ENCODE results near the gene LTO1.

The LTO1 gene

DNA sequence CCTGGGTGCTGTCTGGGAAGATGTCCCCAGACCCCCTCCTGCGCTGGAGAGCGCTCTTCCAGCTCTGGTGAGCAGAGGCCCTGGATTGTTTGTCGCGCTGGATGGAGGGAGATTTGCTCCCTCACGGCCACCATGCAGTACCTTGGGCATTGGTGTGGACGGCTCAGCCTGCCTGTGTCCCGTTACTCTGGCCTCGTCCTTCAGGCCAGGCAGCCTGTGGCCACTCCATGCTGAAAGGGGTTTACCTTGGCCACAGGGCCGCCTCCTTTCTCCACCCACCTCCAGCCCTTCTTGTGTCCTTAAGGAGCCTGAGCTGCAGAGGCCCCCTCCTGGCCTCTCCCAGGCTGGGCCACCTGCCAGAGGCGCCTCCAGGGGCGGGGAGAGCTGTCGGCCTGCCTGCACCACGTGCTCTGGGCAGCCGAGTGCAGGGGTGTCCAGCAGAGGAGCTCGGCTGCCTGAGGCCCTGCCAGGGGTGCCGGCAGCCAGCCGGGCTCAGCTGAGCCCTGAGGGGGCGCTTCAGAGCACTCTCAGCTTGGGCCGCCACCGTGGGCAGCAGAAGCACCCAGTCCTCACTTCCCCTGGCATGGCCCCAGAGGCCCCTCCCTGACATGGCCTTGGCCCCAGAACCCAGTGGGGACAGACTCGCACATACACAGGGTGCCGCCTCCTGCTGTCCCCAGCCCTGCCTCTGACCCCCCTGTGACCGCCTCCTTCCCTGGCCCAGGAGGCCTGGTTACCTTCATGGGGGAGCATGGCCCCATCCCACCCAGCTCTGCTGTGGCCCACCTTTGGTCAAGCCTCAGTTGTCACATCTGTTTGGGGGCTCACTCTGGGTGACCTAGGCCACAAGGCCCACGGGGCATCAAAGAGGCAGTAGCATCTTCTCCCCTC is 30.8 kb downstream of the LTO1 start:
- DNase-seq = no peak

DNA sequence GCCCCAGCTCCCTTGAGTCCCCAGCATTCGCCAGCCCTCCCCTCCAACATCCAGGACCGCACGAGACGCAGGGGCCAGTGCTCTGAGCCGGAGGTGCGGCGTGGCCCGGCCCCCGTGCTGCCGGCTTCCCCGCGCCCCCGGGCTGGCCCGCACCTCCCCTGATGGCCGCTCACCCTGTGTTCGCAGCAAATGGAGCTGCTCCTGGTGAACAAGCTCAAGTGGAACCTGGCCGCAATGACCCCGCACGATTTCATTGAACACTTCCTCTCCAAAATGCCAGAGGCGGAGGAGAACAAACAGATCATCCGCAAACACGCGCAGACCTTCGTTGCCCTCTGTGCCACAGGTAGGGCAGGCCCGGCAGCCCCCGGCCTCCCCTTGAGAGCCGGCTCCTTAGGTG is 31.5 kb downstream of the LTO1 start:
- DNase-seq = no peak

- peak; percentile 71 for DNase-seq
These were observed 32.1 kb downstream of the LTO1 start for GRCh38 chr11:69642913-69643632.

- peak; percentile 31 for DNase-seq
These were observed 32.6 kb downstream of the LTO1 start for GRCh38 chr11:69642549-69642912.

DNA sequence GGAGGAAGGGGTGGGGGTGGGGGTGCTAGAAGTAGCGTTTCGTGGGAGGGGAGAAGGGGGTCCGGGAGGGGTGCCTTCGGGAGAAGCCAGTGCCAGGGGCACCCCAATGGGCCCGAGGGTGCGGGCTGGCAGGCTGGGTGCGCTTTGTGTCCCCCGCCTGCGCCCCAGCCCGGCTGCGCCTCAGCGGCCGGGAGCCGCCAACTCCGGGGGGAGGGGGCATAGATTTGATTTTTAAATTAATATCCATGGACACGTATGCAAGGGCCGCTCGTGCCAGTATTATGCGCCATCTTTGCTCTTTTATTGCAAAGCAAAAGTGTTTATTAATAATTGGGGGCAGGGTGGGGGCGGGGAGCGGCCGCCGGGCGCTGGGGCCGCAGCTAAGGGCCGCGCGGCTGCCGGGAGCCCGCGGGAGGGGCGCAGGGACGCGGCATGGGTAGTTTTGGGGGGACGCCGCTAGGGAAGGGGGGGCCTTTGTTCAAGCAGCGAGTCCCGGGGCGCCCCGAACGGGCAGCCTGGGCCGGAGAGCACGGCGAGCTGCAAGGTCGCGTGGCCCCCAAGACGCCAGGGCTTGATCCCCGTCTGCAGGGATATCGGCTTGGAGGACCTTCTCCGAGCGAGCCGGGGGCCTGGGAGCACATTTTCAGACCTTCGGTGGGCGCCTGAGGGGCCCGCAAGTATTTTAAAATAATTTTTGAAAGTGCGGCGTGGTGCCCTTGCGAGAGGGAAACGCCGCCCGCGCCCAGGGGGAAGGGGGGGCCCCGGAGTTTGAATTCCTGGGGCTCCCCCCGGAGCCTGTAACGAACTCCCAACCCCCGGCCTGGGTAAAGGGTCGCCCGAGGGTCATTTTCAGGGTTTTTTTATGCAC is 33.2 kb downstream of the LTO1 start:
- DNase-seq = no peak

DNA sequence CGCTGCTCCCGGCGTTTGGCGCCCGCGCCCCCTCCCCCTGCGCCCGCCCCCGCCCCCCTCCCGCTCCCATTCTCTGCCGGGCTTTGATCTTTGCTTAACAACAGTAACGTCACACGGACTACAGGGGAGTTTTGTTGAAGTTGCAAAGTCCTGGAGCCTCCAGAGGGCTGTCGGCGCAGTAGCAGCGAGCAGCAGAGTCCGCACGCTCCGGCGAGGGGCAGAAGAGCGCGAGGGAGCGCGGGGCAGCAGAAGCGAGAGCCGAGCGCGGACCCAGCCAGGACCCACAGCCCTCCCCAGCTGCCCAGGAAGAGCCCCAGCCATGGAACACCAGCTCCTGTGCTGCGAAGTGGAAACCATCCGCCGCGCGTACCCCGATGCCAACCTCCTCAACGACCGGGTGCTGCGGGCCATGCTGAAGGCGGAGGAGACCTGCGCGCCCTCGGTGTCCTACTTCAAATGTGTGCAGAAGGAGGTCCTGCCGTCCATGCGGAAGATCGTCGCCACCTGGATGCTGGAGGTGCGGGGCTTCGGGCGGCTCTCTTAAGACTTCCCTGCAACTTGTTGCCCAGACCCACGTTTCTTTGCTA is 34.1 kb downstream of the LTO1 start, which contains the start of gene CCND1:
Gene CCND1, plus strand, starts transcription at position 162 of the 587 bp plus-strand sequence. Its CDS starts 158 bp downstream, at position 320.
- no peak for DNase-seq

GRCh38 chr11:69640260-69640994 is 34.7 kb downstream of the LTO1 start:
- DNase-seq = no peak

- DNase-seq = no peak
These were observed 35.3 kb downstream of the LTO1 start for GRCh38 chr11:69639831-69640230.

DNA sequence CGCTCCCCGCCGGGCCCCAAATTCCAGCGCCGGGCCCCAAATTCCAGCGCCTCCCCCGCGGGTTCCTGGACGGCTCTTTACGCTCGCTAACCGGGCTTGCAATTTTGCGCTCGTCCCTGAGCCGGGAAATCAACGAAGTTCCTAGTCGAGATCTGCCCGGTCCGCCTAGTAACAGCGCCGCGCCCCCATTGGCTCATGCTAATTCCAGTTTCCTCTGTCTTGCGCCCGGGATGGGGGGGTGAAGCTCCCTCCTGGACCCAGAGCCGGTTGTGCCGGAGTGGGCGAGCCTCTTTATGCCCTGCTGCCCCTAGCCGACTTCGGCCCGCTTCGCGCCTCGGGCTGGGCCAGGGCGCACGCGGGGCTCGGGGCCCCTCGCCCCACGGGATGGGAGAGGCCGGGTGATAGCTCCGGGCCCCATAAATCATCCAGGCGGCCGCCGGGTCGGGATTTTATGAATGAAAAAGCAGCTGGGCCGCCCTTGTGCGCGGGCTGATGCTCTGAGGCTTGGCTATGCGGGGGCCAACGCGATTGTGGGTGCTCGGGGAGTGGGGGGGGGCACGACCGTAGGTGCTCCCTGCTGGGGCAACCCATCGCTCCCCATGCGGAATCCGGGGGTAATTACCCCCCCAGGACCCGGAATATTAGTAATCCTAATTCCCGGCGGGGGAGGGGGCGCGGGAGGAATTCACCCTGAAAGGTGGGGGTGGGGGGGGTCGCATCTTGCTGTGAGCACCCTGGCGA is 36.0 kb downstream of the LTO1 start:
- DNase-seq = no peak

GRCh38 chr11:69637941-69638871 is 36.9 kb downstream of the LTO1 start:
- DNase-seq = no peak

- DNase-seq = no peak
These were observed 37.8 kb downstream of the LTO1 start for GRCh38 chr11:69637198-69637940.

DNA sequence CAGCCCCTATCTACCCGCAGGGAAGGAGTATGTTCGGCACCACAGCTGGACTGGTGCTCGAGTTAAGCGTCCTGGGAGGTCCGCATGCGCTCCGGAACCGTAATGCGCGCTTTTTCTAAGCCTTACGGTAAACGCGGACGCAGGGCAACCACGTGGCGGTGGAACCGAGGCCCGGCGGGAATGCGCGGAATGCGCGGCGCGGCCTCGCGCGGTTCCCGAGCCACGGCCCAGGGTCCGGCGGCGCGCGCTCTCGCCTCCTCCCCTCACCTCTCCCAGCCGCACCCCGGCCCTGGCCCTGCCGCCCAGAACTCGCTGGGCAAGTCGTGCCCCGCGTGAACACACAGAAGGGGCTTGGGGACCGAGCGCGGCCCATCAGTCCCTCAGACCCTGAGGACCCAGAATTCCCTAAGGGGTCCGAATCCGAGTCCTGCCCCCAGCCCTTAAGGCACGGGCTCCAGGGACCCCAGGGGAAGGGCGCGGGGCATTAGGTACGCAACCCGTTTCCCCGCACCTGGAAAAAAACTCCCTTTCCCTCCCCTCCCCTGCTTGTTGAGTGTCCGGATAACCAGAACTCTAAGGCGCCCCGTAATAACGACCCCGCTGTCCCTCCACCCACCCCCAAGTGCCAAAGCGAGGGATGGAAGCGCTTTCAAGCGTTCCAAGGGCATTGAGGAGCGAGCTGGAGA is 38.5 kb downstream of the LTO1 start:
- no peak for DNase-seq

DNA sequence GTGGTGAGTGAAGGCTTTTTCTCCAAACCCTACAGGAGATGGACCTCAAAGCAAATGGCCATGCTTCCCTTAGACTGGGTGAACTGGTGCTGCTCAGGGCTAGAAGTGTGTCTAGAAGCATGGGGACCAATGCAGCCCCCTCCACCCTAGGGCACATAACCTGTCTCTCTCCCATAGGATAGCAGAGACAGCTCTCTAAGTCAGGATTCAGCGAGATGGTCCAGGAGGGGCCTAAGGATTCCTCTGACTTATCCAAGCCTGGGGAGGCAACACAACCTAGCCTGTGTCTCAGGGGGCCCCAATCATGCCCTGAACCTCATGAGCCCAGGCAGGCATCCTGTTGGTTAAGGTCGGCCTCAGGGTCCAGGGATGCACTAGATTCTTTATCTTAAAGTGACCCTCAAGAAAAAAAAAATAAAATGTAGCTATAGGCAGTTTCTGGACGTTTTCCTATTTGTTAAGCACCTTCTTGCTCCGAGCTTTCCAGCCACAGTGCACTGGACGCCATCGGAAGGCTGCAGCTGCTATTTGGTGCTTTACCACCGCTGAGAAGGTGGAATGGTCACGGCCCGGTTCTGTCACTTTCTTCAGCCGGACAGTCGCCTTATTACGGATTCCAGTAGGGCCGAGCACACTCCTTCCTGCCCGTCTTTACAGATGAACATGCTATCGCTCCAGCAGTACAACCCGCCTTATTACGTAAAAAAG is 39.2 kb downstream of the LTO1 start:
- no peak for DNase-seq

- DNase-seq = no peak
These were observed 40.0 kb downstream of the LTO1 start for GRCh38 chr11:69635195-69635594.

DNA sequence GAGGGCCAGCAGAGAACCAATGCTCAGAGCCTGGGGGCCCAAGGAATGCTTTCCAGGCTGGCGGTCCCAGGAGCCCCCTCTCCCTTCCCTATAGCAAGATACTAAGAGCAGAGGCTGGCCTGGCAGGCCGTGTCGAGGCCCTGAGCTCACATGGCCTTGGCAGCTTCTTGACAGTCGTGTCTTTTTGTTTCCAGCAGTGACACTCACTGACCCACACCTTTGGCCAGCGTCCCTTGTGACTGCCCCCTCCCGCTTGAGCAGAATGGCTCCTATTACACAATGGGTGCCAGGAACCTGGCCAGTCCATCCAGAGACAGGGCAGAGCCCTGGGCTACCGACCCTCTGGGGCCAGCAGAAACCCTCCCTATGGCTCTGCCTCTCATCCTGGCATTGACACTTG is 40.6 kb downstream of the LTO1 start:
- no peak for DNase-seq

DNA sequence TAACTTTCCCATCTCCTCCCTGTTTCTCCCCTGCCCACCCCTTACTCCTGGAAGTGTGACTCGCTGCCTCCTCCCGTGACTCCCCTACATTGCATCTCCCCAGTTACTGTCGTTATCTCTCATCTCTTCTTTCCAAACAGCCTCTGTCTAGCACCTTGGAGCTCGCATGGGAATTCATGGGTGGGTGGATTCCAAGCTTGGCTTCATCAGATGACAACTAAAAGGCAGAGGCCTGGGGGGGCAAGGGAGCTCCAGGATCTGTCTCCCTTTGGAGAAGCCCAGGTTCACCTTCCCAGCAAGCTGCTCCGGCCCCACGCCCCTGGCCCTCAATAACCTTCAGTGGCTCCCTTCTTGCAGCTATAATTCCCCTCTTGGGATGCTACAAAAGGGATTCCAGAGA is 41.1 kb downstream of the LTO1 start:
- no peak for DNase-seq

DNA sequence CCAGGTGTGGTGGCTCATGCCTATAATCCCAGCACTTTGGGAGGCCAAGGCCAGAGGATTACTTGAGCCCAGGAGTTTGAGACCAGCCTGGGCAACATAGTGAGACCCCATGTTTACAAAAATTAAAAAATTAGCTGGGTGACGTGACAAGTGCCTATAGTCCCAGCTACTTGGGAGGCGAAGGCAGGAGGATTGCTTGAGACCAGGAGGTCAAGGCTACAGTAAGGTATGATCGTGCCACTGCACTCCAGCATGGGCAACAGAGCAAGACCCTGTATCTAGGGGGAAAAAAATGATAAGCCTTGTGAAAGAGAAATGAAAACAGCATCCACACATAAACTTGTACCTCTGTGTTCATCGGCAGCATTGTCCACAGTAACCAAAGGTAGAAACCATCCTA is 42.3 kb downstream of the LTO1 start:
- no peak for DNase-seq

GRCh38 chr11:69630424-69630823 is 44.7 kb downstream of the LTO1 start:
- DNase-seq = no peak

Measured in activated CD4-positive, alpha-beta T cell treated with anti-CD3 and anti-CD28 coated beads for 1 hour (primary cell).